NCI-H187 (cell line): Measurements from ENCODE around the gene CYP2S1.
"Not testable (repeated sequence)": the region's sequence is repeated elsewhere in the genome, so short reads cannot be mapped to it uniquely, and the experiment has no call there.

ENCODE experiments used
- DNase-seq, 2 experiments: peaks; one replicate each; lab custom pipeline; 2025; lab: John Stamatoyannopoulos, UW

CYP2S1 gene, protein sequence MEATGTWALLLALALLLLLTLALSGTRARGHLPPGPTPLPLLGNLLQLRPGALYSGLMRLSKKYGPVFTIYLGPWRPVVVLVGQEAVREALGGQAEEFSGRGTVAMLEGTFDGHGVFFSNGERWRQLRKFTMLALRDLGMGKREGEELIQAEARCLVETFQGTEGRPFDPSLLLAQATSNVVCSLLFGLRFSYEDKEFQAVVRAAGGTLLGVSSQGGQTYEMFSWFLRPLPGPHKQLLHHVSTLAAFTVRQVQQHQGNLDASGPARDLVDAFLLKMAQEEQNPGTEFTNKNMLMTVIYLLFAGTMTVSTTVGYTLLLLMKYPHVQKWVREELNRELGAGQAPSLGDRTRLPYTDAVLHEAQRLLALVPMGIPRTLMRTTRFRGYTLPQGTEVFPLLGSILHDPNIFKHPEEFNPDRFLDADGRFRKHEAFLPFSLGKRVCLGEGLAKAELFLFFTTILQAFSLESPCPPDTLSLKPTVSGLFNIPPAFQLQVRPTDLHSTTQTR

GRCh38 chr19:41192574-41193429 lies at the start of gene CYP2S1:
TSS of gene CYP2S1 (plus strand) at chr19:41193219. CDS start at chr19:41193265, 46 bp downstream.
- no peak for DNase-seq

- peak in 1 of 2 experiments; percentile 15 for DNase-seq
Observed at GRCh38 chr19:41144403-41144802, 48.6 kb upstream of the CYP2S1 start.

- DNase-seq = no peak
Observed at GRCh38 chr19:41149831-41150230, 43.2 kb upstream of the CYP2S1 start.

GRCh38 chr19:41150986-41151385 lies 42.0 kb upstream of the CYP2S1 start:
- DNase-seq = not testable (repeated sequence)

- DNase-seq = no peak
Observed at GRCh38 chr19:41154060-41154459, 39.0 kb upstream of the CYP2S1 start.

GRCh38 chr19:41156207-41156606 lies 36.8 kb upstream of the CYP2S1 start:
- DNase-seq = no peak

GRCh38 chr19:41159881-41160280 lies 33.1 kb upstream of the CYP2S1 start:
- DNase-seq = no peak

DNA sequence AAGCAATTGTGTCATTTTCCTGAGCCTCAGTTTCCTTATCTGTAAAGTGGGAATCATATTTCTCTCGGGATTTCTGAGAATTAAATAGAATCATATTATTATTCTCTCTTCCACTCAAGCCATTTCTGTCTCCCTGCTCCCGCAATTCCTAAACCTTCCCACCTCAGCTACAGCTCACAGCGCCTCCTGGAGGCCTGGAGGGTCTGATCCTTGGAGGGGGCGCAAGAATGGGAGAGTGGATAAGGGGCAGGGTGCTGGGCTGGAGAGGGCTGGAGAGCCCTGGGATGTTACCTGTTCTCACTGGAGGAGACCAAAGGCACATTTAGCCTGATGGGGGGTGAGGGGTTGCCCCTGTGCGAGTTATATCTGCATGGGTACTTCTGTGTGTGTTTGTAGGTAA lies 31.1 kb upstream of the CYP2S1 start:
- DNase-seq = no peak

DNA sequence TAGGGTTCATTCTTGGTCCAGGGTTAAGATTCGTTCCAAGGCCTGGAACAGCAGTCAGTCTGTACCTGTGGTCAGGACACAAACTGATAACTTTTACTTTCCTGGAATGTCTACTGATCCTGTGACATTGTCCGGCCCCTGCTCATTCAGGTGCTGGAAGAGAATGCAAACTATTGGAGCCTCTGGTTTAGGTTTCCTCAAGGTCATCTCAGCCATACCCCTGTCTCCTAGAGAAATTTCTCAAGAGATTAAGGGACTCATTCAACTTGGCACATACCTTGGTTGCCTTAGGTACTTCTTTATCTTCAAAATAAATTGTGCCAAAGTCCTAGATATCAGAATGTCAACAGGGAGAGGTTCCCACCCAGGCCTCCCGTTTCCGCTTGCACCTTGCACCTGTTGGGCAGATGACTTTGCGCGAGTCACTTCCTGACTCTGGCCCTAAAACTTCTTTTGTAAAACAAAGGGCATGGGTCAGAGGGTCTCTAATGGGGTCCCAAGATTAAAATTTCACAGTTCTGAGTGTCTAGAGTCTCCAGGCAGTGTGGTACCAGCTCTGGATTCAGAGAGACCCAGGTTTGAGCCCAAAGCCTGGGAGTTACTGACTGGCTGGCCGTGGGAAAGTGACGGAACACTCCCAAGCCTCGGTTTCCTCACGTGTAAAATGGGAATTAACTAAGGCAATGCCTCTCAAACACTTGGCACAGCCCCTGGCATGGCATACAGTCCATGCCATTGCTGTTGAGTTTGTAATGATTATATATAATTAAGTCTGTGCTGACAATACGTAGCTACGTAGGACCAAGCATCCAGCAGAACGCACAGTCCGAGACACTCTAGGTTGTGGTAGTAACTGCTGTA lies 25.8 kb upstream of the CYP2S1 start:
- DNase-seq = no peak

DNA sequence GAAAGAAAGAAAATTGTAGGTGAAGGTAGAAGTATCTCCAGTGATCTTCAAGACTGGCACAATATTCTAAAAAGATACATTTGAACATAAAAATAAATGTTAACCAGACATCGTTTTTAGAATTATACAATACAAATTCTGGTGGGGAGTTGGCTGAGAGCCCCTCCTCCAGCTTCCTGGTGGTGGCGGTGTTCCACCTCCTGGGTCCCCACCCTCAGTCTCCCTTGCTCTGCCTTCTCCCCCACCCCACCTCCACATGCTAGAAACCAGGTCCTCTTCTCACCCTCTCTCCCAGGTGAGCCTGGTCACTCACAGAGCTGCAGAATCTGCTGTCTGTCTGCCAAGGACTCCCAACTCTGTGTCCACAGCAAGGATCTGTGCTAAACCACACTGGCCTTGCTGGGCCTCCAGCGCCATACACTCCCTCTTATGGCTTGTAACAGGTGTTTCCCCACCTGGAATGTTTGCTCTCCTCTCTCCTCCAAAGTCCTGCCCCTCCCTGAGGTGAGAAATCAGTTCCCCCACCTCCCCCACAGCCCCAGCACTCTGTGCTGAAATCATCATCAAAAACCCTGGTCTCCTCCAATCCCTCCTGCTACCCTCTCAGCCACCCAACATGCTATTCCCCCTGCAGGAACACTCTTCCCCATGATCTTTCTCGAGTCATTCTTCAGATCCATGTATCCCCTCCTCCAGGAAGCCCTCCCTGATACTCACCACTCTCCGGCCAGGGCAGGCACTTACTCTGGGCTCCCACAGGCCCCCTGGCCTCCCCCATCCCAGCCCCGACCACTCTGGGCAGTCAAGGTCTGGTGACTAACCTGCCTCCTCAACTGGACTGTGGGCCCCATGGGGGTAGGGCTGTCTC lies 20.5 kb upstream of the CYP2S1 start:
- no peak for DNase-seq

DNA sequence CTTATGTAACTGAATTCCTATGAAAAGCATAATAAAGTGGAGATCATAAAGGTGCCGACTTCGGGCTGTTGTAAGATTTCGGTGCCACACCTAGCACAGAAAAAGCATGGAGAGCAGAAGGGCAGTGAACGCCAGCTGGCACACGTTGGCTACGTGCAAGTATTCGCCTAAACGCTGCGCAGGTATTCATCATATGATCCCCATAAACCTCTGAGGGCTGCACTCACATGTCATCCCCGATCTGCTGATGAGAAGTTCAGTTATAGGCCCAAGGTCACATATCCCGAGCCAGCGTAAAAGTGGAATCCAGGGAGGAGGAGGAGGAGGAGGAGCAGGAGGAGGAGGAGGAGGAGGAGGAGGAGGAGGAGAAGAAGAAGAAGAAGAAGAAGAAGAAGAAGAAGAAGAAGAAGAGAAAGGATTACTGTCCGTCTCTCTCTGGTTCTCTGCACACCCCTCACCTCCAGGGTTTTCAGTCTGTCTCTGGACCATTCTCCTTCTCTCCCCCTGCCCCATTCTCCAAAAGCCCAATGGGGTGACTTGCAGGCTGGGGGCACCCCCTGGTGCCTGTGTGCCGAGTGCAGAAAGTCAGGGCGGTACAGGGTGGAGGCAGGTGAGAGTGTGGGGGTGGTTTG lies 18.6 kb upstream of the CYP2S1 start:
- no peak for DNase-seq

GRCh38 chr19:41175801-41176777 lies 16.9 kb upstream of the CYP2S1 start:
- DNase-seq = no peak

GRCh38 chr19:41180173-41180572 lies 12.8 kb upstream of the CYP2S1 start:
- DNase-seq = not testable (repeated sequence)

DNA sequence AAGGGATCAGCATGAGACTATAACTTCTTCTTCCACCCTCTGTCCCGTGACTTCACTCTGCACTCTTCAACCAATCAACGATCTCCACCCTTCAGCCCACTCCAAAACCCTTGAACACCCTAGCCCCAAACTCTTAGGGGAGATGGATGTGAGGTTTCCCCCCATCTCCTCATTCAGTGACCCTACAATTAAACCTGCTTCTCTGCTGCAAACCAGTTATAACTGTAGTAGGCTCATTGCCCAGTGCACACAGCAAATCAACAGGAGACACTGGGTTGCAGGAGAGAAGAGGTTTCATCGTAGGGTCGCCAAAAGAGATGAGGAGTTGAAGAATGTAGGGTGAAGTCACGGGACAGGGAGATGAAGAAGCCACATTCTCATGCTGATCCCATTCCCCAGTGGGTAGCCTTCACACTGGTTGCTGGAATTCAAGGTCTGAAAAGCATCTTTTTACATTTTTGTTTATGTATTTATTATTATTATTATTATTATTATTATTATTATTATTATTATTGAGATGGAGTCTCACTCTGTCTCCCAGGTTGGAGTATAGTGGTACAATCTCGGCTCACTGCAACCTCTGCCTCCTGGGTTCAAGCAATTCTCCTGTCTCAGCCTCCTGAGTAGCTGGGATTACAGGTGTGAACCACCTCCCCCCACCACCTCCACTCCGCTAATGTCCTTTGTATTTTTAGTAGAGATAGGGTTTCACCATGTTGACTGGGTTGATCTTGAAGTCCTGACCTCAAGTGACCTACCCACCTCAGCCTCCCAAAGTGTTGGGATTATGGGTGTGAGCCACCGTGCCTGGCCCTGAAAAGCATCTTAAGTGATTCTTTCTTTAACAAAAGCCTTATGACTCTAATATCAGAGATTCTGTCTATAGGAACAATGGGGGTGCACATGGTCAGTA lies 5.8 kb upstream of the CYP2S1 start:
- no peak for DNase-seq

- DNase-seq = no peak
Observed at GRCh38 chr19:41187884-41188279, 5.1 kb upstream of the CYP2S1 start.

GRCh38 chr19:41189425-41190065 lies 3.5 kb upstream of the CYP2S1 start:
- no peak for DNase-seq

DNA sequence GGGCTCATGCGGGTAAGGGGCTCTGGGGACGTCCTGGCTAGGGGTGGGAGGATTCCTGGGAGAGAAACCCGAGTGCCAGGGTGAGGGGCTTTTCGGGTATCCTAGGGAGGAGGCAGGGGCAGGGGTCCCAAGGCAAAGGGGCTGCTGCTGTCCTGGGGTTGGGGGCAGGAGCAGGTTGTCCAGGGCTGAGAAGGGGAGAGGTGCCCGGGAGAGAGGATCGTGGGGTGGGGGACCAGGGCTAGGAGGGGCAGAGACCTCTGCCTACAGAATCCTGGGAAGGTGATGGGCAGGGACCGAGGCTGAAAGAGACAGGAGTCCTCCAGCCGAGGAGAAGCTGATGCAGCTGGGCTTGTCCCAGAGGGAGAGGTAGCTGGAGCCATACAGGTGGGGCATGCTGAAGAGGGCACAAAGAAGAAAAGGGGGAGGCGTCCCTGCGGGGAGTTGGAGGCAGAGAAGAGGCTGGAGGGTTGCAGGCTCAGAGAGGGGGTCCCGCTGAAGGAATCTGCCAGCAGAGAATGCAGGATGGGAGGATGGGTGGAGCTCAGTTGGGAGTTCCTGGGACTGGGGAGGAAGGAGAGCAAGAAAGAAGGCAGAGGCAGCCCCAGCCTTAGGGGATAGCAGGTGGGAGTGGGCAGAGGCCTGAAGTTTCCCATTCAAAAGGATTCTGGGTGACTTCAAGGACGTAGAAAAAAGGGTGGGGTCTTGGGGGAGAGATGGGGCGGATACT lies 574 bp downstream of the CYP2S1 start:
- no peak for DNase-seq
